BLaER1 (cell line): ENCODE measurements around the gene USH2A.

Source experiments
- H3K27ac ChIP-seq: shearing (Covaris generic); formaldehyde crosslinking; 2 replicates; pipeline ENCODE4 v1.8.1; 2022
- H3K27me3 ChIP-seq: shearing (Covaris generic); formaldehyde crosslinking; 2 replicates; pipeline ENCODE4 v1.8.1; 2022
- H3K36me3 ChIP-seq: shearing (Covaris generic); formaldehyde crosslinking; 2 replicates; pipeline ENCODE4 v1.8.1; 2022
- H3K4me1 ChIP-seq: shearing (Covaris generic); formaldehyde crosslinking; 2 replicates; pipeline ENCODE4 v1.8.1; 2022
- H3K4me2 ChIP-seq: shearing (Covaris generic); formaldehyde crosslinking; 2 replicates; pipeline ENCODE4 v1.8.1; 2022
- H3K4me3 ChIP-seq: shearing (Covaris generic); formaldehyde crosslinking; 2 replicates; pipeline ENCODE4 v1.8.1; 2022
- H3K9ac ChIP-seq: shearing (Covaris generic); formaldehyde crosslinking; 2 replicates; pipeline ENCODE4 v1.8.1; 2022
- H3K9me3 ChIP-seq: shearing (Covaris generic); formaldehyde crosslinking; 2 replicates; pipeline ENCODE4 v1.8.1; 2022
- H4K20me1 ChIP-seq: shearing (Covaris generic); formaldehyde crosslinking; 2 replicates; pipeline ENCODE4 v1.8.1; 2022
- Cebpa-rat ChIP-seq: shearing (Covaris generic); IDR thresholded peaks from 2 replicates; pipeline ENCODE4 v1.8.1; 2022

USH2A gene

DNA sequence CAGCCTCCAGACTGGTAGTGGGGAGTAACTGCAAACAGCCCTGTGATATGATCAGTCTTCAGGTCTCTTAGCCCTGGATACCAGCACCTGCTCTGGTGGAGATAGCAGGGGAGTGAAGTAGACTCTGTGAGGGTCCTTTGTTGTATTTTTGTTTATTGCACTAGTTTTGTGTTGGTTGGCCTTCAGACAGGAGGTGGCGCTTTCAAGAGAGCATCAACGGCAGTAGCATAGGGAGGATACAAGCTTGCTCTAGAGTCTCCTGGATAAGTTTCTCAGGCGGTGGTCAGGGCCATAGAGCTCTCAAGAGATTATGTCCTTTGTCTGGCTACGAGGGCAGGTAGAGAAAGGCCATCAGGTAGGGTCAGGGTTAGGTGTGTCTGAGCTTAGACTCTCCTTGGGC, 116.4 kb downstream of the USH2A start:
- H3K27ac ChIP-seq = no peak overlapping the region
- no peaks in the 10 kb centered on the region for H3K4me1 ChIP-seq
- no peak overlapping the region for H3K4me3 ChIP-seq
- H4K20me1 ChIP-seq = no peaks in the 10 kb centered on the region
- TF ChIP-seq Cebpa-rat = no peak
- no peaks in the 10 kb centered on the region for H3K27me3 ChIP-seq
- H3K36me3 ChIP-seq = no peaks in the 10 kb centered on the region
- no peak overlapping the region for H3K4me2 ChIP-seq
- H3K9me3 ChIP-seq = no peaks in the 10 kb centered on the region
- H3K9ac ChIP-seq = no peak overlapping the region

DNA sequence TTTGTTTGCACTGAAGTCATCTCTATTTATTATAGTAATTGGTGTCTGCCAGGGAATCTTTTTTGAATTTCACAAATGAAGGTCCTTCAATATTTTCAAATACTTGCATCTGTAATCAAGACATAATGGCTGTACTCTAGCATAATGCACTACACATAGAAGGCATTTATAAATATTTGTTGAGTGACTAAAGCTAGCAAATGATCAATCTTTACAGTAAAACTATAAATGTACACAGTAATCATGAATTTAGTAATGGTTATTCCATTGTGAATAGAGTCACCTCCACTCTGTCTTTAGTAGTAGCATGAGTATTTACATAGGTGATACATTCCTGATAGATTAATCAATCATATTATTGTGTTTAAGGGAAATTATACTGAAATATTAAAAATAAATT, 119.6 kb downstream of the USH2A start:
- Histone ChIP-seq H3K27me3 (no peaks in the 10 kb centered on the region), H3K27ac (no peak overlapping the region), H3K36me3 (no peaks in the 10 kb centered on the region), H4K20me1 (no peaks in the 10 kb centered on the region), H3K4me3 (no peak overlapping the region), H3K9ac (no peak overlapping the region), H3K4me2 (no peak overlapping the region), H3K4me1 (no peaks in the 10 kb centered on the region), H3K9me3 (no peaks in the 10 kb centered on the region)
- TF ChIP-seq Cebpa-rat = no peak

DNA sequence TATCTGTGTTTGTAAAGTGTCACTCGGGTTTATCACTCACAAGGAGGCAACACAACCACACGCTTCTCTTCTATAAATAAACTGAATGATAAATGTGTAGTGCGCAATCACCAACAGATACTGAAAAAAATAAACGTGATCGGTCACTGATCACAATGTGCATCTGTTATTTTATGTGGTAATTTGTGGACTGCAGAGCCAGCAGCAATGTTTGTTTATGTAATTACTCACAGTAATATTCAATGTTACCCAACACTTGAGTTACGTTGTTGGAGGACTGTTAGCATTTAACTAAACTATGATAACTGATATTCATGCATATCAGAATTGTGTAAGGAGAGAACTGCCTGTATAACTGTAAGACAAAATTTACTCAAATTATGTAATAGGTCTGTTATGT, 129.6 kb downstream of the USH2A start:
- H3K4me2 ChIP-seq = no peak overlapping the region
- H3K4me1 ChIP-seq = no peaks in the 10 kb centered on the region
- H3K9ac ChIP-seq = no peak overlapping the region
- H3K36me3 ChIP-seq = no peaks in the 10 kb centered on the region
- no peaks in the 10 kb centered on the region for H4K20me1 ChIP-seq
- H3K27me3 ChIP-seq = no peaks in the 10 kb centered on the region
- no peak for TF ChIP-seq Cebpa-rat
- H3K9me3 ChIP-seq = no peaks in the 10 kb centered on the region
- no peak overlapping the region for H3K4me3 ChIP-seq
- H3K27ac ChIP-seq = no peak overlapping the region

DNA sequence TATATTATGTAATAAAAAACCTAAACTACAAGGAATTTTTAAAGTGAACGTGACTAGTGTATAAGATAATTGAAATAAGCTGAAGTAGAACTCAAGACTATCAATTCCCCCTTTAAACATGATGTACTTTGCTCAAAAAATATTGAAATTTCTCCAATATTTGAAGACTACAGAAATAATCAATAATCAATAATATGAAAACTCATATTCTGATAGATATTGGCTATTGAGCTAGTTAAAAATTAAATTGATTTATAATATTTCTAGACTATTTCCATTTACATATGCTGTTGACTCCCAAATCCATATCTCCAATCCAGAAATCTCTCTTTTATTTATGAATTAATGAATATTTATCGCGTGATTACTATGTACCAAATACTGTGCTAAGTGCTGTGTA, 133.2 kb downstream of the USH2A start:
- no peaks in the 10 kb centered on the region for H3K27me3 ChIP-seq
- H3K9ac ChIP-seq = no peak overlapping the region
- H3K4me3 ChIP-seq = no peak overlapping the region
- TF ChIP-seq Cebpa-rat = no peak
- no peak overlapping the region for H3K4me2 ChIP-seq
- H3K9me3 ChIP-seq = peaks cover 11% of the 10 kb centered on the region
- H3K4me1 ChIP-seq = no peaks in the 10 kb centered on the region
- no peaks in the 10 kb centered on the region for H4K20me1 ChIP-seq
- H3K36me3 ChIP-seq = no peaks in the 10 kb centered on the region
- H3K27ac ChIP-seq = no peak overlapping the region

DNA sequence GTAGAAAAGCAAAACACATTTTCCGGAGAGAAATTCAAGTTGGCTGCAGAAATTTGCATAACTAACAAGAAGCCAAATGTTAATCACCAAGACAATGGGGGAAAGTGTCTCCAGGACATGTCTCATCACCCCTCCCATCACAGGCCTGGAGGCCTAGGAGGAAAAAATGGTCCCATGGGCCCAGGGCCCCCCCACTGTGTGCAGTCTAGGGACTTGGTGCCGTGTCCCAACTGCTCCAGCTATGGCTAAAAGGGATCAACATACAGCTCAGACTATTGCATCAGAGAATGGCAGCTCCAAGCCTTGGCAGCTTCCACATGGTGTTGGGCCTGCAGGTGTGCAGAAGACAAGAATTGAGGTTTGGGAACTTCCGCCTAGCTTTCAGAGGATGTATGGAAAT, 138.2 kb downstream of the USH2A start:
- Histone ChIP-seq H3K9ac (no peak overlapping the region), H3K9me3 (peaks cover 21% of the 10 kb centered on the region), H3K4me1 (peaks cover 2% of the 10 kb centered on the region), H3K4me3 (no peak overlapping the region), H3K4me2 (no peak overlapping the region), H3K36me3 (no peaks in the 10 kb centered on the region), H3K27me3 (no peaks in the 10 kb centered on the region), H4K20me1 (no peaks in the 10 kb centered on the region), H3K27ac (no peak overlapping the region)
- TF ChIP-seq Cebpa-rat = no peak

DNA sequence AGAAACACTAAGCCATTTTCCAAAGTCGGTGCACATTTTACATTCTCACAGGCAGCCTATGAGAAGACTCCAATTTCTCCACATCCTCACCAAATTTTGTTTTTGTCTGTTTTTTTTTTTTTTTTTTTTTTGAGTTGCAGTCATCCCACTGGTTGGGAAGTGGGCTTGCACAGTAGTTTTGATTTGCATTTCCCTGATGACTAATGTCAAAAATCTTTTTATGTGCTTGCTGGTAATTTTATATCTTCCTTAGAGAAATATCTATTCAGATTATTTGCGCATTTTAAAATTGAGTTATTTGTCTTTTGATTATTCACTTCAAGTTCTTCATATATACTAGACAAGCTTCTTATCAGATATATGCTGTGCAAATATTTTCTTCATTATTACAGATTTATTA, 141.5 kb downstream of the USH2A start:
- TF ChIP-seq Cebpa-rat = no peak
- Histone ChIP-seq H3K9me3 (peaks cover 21% of the 10 kb centered on the region), H3K36me3 (no peaks in the 10 kb centered on the region), H3K27me3 (no peaks in the 10 kb centered on the region), H3K4me3 (no peak overlapping the region), H3K4me2 (no peak overlapping the region), H3K4me1 (peaks cover 9% of the 10 kb centered on the region), H3K9ac (no peak overlapping the region), H4K20me1 (no peaks in the 10 kb centered on the region), H3K27ac (no peak overlapping the region)

DNA sequence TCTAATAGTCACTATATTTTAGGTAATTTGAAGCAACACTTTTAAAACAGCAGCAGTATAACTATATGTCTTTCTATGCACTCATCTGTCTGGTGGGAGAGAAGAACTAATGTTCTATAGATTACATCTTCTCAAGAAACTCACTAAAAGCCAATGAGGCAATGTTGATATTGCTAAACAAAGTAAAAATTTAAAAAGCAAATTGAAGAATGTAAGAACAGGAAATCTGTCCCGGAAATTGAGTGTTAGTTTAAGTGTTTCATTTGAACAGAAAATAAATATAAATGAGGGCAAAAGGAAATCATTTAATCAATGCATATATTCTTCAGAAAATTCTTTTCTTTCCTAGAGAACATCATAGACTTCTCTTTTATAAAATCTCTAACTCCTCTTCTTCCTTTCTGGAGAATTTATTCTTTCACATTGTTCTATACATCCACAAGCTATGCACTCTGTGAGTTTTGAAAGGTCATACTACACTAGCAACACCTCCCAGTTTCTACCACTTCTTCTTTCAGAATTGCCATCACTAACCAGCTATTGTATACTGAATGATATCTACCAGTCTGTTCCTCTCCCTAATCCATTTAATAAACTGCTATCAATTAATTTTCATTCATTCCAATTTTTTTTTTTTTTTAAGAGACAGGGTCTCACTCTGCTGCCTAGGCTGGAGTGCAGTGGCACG, 153.0 kb downstream of the USH2A start:
- H3K27ac ChIP-seq = no peak overlapping the region
- H3K4me3 ChIP-seq = no peak overlapping the region
- no peaks in the 10 kb centered on the region for H3K36me3 ChIP-seq
- no peaks in the 10 kb centered on the region for H4K20me1 ChIP-seq
- no peak overlapping the region for H3K4me2 ChIP-seq
- no peaks in the 10 kb centered on the region for H3K27me3 ChIP-seq
- no peaks in the 10 kb centered on the region for H3K4me1 ChIP-seq
- H3K9ac ChIP-seq = no peak overlapping the region
- no peaks in the 10 kb centered on the region for H3K9me3 ChIP-seq
- TF ChIP-seq Cebpa-rat = no peak

DNA sequence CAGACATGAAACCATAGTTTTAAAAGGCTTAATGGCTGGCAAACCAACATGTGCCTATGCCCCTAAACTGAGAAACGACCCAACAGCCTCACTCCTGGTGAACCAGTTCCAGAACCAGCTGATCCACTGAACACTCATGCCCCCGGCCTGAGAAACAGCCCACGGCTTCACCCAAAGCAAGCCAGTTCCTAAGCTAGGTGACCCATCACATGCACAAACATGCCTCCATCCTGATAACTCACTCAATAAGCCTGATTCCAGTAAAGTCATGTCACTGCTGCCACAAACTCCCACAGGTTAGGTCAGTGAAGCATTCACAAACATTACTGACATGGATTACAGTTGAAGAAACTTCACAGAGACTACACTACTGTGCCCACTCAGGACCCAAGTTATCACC, 161.6 kb downstream of the USH2A start:
- H3K4me3 ChIP-seq = no peak overlapping the region
- no peaks in the 10 kb centered on the region for H3K9me3 ChIP-seq
- H3K36me3 ChIP-seq = no peaks in the 10 kb centered on the region
- H3K4me2 ChIP-seq = no peak overlapping the region
- no peaks in the 10 kb centered on the region for H4K20me1 ChIP-seq
- H3K9ac ChIP-seq = no peak overlapping the region
- no peak for TF ChIP-seq Cebpa-rat
- no peaks in the 10 kb centered on the region for H3K4me1 ChIP-seq
- no peaks in the 10 kb centered on the region for H3K27me3 ChIP-seq
- no peak overlapping the region for H3K27ac ChIP-seq

DNA sequence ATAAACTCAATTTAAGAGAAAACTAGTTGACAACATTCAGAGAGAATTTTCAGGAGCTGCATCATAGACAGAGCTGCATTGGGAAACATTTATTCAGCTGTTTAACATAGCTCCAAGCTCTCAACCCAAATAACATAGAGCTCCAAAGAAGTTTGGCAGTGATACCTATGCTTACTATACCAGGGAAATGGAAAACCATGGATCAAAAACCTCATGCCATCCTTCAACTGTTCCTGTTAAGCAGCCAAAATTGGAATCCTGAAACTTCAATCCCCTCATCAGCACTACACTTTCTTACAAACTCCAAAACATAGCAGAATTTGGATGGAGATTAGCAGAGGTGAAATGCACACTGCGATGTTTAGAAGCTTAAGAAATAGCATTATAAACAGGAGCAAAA, 164.4 kb downstream of the USH2A start:
- TF ChIP-seq Cebpa-rat = no peak
- Histone ChIP-seq H3K9ac (no peak overlapping the region), H3K4me1 (no peaks in the 10 kb centered on the region), H4K20me1 (no peaks in the 10 kb centered on the region), H3K36me3 (no peaks in the 10 kb centered on the region), H3K27me3 (no peaks in the 10 kb centered on the region), H3K9me3 (no peaks in the 10 kb centered on the region), H3K27ac (no peak overlapping the region), H3K4me3 (no peak overlapping the region), H3K4me2 (no peak overlapping the region)

DNA sequence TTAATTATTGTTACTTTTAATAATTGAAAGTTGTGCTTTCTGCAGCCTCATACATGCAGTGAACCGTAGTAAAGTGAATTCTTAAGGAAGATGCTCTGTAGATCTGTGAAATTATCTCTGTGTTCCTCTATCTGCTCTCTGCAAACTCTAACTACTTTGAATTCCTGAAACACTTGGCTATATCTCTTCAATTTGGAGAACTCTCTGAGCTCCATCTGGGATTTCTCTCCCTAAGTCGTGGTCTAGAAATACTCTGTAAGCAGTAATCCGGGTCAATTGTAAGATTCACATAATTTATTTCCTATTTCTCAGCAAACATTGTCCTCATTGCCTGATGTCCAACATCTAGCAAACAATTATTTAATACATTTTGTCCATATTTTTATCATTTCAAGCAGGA, 164.9 kb downstream of the USH2A start:
- H3K27me3 ChIP-seq = no peaks in the 10 kb centered on the region
- H3K36me3 ChIP-seq = no peaks in the 10 kb centered on the region
- no peaks in the 10 kb centered on the region for H4K20me1 ChIP-seq
- H3K4me1 ChIP-seq = no peaks in the 10 kb centered on the region
- no peak overlapping the region for H3K4me3 ChIP-seq
- no peaks in the 10 kb centered on the region for H3K9me3 ChIP-seq
- H3K27ac ChIP-seq = no peak overlapping the region
- H3K4me2 ChIP-seq = no peak overlapping the region
- no peak for TF ChIP-seq Cebpa-rat
- no peak overlapping the region for H3K9ac ChIP-seq

DNA sequence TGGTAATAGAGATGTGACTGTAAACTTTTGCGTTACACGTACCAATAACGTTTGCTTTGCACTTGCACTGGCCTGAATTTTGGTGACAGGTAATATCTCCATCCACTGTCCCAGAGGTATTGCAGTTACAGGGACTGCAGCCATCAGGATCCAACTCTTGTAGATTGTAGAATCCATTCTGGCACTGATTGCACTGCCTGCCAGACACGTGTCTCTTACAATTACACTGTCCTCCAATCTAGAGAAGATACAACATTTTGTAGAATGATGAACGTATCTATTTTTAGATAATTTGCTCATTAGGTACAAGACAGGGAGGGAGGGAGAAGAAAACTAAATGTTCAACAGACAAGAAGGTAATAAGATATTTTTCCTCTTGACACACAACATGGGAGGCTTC, 172.4 kb downstream of the USH2A start:
- no peaks in the 10 kb centered on the region for H3K9me3 ChIP-seq
- no peak overlapping the region for H3K27ac ChIP-seq
- no peaks in the 10 kb centered on the region for H3K36me3 ChIP-seq
- H3K4me2 ChIP-seq = no peak overlapping the region
- H3K4me1 ChIP-seq = peaks cover 4% of the 10 kb centered on the region; the same call in 1 of the 2 replicates
- H3K4me3 ChIP-seq = no peak overlapping the region
- no peak overlapping the region for H3K9ac ChIP-seq
- no peaks in the 10 kb centered on the region for H4K20me1 ChIP-seq
- TF ChIP-seq Cebpa-rat = no peak
- H3K27me3 ChIP-seq = no peaks in the 10 kb centered on the region
